DOHH2 (cell line): ENCODE measurements around the gene DUXB.

ENCODE experiments used
- H3F3A ChIP-seq: fragments of 200-600 bp; sonication (generic), shearing (Covaris generic); 2 replicates; pipeline ENCODE4 v1.6.0; 2016; ENCODE audit warnings: antibody characterized with exemption, mild to moderate bottlenecking; ENCODE audit not compliant: control insufficient read depth, insufficient read depth
- H3K27ac ChIP-seq: fragments of 200-600 bp; sonication (generic); 2 replicates; pipeline ENCODE4 v1.5.1; 2014; ENCODE audit warnings: low read depth, mild to moderate bottlenecking, low read length, moderate library complexity
- H3K27me3 ChIP-seq: fragments of 200-600 bp; sonication (generic); 2 replicates; pipeline ENCODE4 v1.6.1; 2014; ENCODE audit warnings: mild to moderate bottlenecking, low read length, mixed read lengths; ENCODE audit not compliant: control insufficient read depth
- H3K36me3 ChIP-seq: fragments of 200-600 bp; sonication (generic); 2 replicates; pipeline ENCODE4 v1.6.1; 2014; ENCODE audit warnings: mild to moderate bottlenecking, low read length, moderate library complexity, mixed read lengths; ENCODE audit not compliant: control insufficient read depth
- H3K4me1 ChIP-seq: fragments of 200-600 bp; sonication (generic); 2 replicates; pipeline ENCODE4 v1.6.1; 2014; ENCODE audit warnings: mild to moderate bottlenecking, low read length, mixed read lengths; ENCODE audit not compliant: control insufficient read depth
- H3K4me2 ChIP-seq: fragments of 200-600 bp; sonication (generic); 2 replicates; pipeline ENCODE4 v1.6.0; 2014; ENCODE audit warnings: mild to moderate bottlenecking, low read length, moderate library complexity
- H3K4me3 ChIP-seq: fragments of 200-600 bp; sonication (generic); 2 replicates; pipeline ENCODE4 v1.5.1; 2014; ENCODE audit warnings: mild to moderate bottlenecking, low read length, mixed read lengths
- H3K79me2 ChIP-seq: fragments of 200-600 bp; sonication (generic); 2 replicates; pipeline ENCODE4 v1.6.1; 2014; ENCODE audit warnings: mild to moderate bottlenecking, low read length, mixed read lengths; ENCODE audit not compliant: control insufficient read depth
- H3K9me2 ChIP-seq: fragments of 200-600 bp; sonication (generic); replicated peaks from 2 replicates; pipeline ENCODE4 v1.6.1; 2014; ENCODE audit warnings: mild to moderate bottlenecking, low read length, mixed read lengths; ENCODE audit not compliant: control insufficient read depth
- H3K9me3 ChIP-seq: fragments of 200-600 bp; sonication (generic); 2 replicates; pipeline ENCODE4 v1.6.1; 2014; ENCODE audit warnings: antibody characterized with exemption, low read length, mixed read lengths; ENCODE audit not compliant: control insufficient read depth, insufficient read depth
- H4K20me1 ChIP-seq: fragments of 200-600 bp; sonication (generic); 2 replicates; pipeline ENCODE4 v1.6.0; 2014; ENCODE audit warnings: low read depth, mild to moderate bottlenecking, antibody characterized with exemption, low read length, moderate library complexity; ENCODE audit not compliant: control insufficient read depth, insufficient read depth
- CTCF ChIP-seq: fragments of 200-600 bp; sonication (generic); IDR thresholded peaks from one replicate; pipeline ENCODE4 v1.5.1; 2014; ENCODE audit warnings: antibody characterized with exemption, mild to moderate bottlenecking, low read depth, low read length; ENCODE audit not compliant: poor library complexity, severe bottlenecking
- EZH2phosphoT487 ChIP-seq: fragments of 200-600 bp; sonication (generic); IDR thresholded peaks from 2 replicates; pipeline ENCODE4 v1.6.1; 2017; ENCODE audit warnings: borderline replicate concordance, mild to moderate bottlenecking, antibody characterized with exemption, low read length, moderate library complexity, mixed read lengths

Gene DUXB

GRCh38 chr16:75726390-75726789, 25.1 kb upstream of the DUXB start, which contains the start of gene CPHXL:
CPHXL (minus strand) TSS chr16:75726490; CDS start chr16:75726442, 48 bp downstream.
- no peaks in the 10 kb centered on the region for H3F3A ChIP-seq
- TF ChIP-seq EZH2phosphoT487: no peak
- no peak for TF ChIP-seq CTCF
- H4K20me1 ChIP-seq: no peaks in the 10 kb centered on the region
- H3K9me3 ChIP-seq: no peaks in the 10 kb centered on the region
- no peaks in the 10 kb centered on the region for H3K27me3 ChIP-seq
- H3K27ac ChIP-seq: no peak within 1 kb of the TSS
- H3K4me1 ChIP-seq: no peaks in the 10 kb centered on the region
- H3K4me3 ChIP-seq: no peak within 1 kb of the TSS
- no peaks in the 10 kb centered on the region for H3K9me2 ChIP-seq
- H3K36me3 ChIP-seq: no peaks in the 10 kb centered on the region
- H3K4me2 ChIP-seq: no peak within 1 kb of the TSS
- H3K79me2 ChIP-seq: no peaks in the 10 kb centered on the region

- Histone ChIP-seq H3K79me2 (no peaks in the 10 kb centered on the region), H3K27ac (no peak overlapping the region), H3F3A (no peaks in the 10 kb centered on the region), H3K4me1 (no peaks in the 10 kb centered on the region), H3K27me3 (0 out of 2 replicates have a peak, but pooled peaks cover 3% of the 10 kb centered on the region), H3K4me3 (no peak overlapping the region), H3K9me2 (no peaks in the 10 kb centered on the region), H3K36me3 (no peaks in the 10 kb centered on the region), H4K20me1 (no peaks in the 10 kb centered on the region), H3K9me3 (no peaks in the 10 kb centered on the region), H3K4me2 (no peak overlapping the region)
- TF ChIP-seq EZH2phosphoT487: no peak
- no peak for TF ChIP-seq CTCF
These were observed 17.2 kb upstream of the DUXB start for GRCh38 chr16:75718452-75718851.

- Histone ChIP-seq H3K4me3 (no peak overlapping the region), H3K4me1 (no peaks in the 10 kb centered on the region), H3K9me3 (peaks cover 19% of the 10 kb centered on the region), H3K36me3 (no peaks in the 10 kb centered on the region), H3K4me2 (no peak overlapping the region), H4K20me1 (no peaks in the 10 kb centered on the region), H3F3A (no peaks in the 10 kb centered on the region), H3K27ac (no peak overlapping the region), H3K9me2 (no peaks in the 10 kb centered on the region), H3K27me3 (0 out of 2 replicates have a peak, but pooled peaks cover 3% of the 10 kb centered on the region), H3K79me2 (no peaks in the 10 kb centered on the region)
- no peak for TF ChIP-seq CTCF
- no peak for TF ChIP-seq EZH2phosphoT487
These were observed 13.4 kb upstream of the DUXB start for GRCh38 chr16:75714661-75715060.
